Measurements from ENCODE around the gene ELOB. TPM values are rescaled to one million over a fixed set of nuclear protein-coding genes. Genes with fewer than 3 reads are reported as not detected.

Gene ELOB
- total RNA-seq, 6 experiments from 2014 or later = 329 to 403 (median 352) TPM

GRCh38 chr16:2822158-2822495 lies 45.0 kb upstream of the ELOB start:
- H3K9me3 Mint-ChIP-seq = no peaks in the 10 kb centered on the region
- H3K4me1 Mint-ChIP-seq (ENCODE audit: low read depth) = no peaks in the 10 kb centered on the region
- TF ChIP-seq, protein P1, sequence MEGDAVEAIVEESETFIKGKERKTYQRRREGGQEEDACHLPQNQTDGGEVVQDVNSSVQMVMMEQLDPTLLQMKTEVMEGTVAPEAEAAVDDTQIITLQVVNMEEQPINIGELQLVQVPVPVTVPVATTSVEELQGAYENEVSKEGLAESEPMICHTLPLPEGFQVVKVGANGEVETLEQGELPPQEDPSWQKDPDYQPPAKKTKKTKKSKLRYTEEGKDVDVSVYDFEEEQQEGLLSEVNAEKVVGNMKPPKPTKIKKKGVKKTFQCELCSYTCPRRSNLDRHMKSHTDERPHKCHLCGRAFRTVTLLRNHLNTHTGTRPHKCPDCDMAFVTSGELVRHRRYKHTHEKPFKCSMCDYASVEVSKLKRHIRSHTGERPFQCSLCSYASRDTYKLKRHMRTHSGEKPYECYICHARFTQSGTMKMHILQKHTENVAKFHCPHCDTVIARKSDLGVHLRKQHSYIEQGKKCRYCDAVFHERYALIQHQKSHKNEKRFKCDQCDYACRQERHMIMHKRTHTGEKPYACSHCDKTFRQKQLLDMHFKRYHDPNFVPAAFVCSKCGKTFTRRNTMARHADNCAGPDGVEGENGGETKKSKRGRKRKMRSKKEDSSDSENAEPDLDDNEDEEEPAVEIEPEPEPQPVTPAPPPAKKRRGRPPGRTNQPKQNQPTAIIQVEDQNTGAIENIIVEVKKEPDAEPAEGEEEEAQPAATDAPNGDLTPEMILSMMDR (IDR thresholded peaks at IDR 0.05) = no peak
- H3K36me3 Mint-ChIP-seq (ENCODE audit: low read depth) = no peaks in the 10 kb centered on the region
- H3K27me3 Mint-ChIP-seq (ENCODE audit: insufficient read depth) = peaks cover 40% of the 10 kb centered on the region
- H3K27ac Mint-ChIP-seq = no peak overlapping the region
- H3K4me3 Mint-ChIP-seq = no peak overlapping the region
- no peak for DNase-seq

DNA sequence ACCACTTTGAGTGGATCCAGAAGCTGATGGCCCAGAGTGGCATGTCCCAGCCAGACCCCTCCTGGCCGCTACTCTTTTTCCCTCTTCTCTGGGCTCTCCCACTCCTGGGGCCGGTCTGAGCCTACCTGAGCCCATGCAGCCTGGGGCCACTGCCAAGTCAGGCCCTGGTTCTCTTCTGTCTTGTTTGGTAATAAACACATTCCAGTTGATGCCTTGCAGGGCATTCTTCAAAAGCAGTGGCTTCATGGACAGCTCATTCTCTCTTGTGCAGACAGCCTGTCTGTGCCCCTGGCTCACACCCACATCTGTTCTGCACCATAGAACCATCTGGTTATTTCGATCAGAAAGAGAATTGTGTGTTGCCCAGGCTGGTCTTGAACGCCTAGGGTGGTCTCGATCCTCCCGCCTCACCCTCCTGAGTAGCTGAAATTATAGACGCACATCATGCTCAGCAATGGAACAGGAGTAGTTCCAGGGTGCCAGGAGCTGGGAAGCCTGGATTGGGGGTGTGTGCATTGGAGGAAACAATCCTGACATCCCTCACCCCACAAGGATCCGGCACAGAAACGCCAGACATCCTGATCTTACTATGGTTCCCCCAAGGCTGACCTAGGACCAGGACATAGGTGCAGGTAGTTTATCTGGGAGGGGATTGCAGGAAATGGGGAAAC lies 44.5 kb upstream of the ELOB start:
- DNase-seq = peak; percentile 6
- TF ChIP-seq, protein P1 (IDR thresholded peaks at IDR 0.05) = no peak

DNA sequence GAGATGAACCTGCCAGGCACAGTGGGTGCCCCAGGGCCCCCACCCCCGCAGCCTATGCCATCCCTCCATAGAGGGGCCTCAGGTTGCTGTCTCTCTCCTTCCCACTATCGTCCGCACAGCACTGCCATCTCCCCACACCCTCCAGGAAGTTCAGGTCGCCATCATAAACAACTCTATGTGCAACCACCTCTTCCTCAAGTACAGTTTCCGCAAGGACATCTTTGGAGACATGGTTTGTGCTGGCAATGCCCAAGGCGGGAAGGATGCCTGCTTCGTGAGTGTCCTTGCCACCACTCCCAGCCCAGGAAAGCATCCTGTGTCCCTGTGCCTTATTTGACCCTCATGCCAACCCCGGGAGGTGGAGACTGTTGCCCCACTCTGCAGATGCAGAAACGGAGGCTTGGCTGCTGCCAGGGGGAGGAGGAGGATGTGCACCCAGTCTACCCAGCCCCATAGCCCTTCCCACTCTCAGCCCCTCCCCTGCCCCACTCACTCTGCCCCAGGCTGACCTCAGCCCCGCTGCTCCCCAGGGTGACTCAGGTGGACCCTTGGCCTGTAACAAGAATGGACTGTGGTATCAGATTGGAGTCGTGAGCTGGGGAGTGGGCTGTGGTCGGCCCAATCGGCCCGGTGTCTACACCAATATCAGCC lies 43.9 kb upstream of the ELOB start:
- no peak overlapping the region for H3K27ac Mint-ChIP-seq
- DNase-seq = no peak

More for the DNA sequence above, 44.5 kb upstream of the ELOB start:
- Mint-ChIP-seq H3K36me3 (ENCODE audit: low read depth) (no peaks in the 10 kb centered on the region), H3K4me1 (ENCODE audit: low read depth) (no peaks in the 10 kb centered on the region), H3K27me3 (ENCODE audit: insufficient read depth) (peaks cover 40% of the 10 kb centered on the region), H3K27ac (no peak overlapping the region), H3K9me3 (no peaks in the 10 kb centered on the region), H3K4me3 (no peak overlapping the region)

GRCh38 chr16:2819939-2820835 lies 43.1 kb upstream of the ELOB start:
- no peaks in the 10 kb centered on the region for H3K4me1 Mint-ChIP-seq (ENCODE audit: low read depth)
- H3K4me3 Mint-ChIP-seq = no peak overlapping the region
- H3K27ac Mint-ChIP-seq = no peak overlapping the region
- TF ChIP-seq, protein P1 (IDR thresholded peaks at IDR 0.05) = no peak
- H3K27me3 Mint-ChIP-seq (ENCODE audit: insufficient read depth) = peaks cover 38% of the 10 kb centered on the region
- H3K9me3 Mint-ChIP-seq = no peaks in the 10 kb centered on the region
- DNase-seq = no peak
- no peaks in the 10 kb centered on the region for H3K36me3 Mint-ChIP-seq (ENCODE audit: low read depth)

More for the DNA sequence above, 43.9 kb upstream of the ELOB start:
- Mint-ChIP-seq H3K4me1 (ENCODE audit: low read depth) (no peaks in the 10 kb centered on the region), H3K36me3 (ENCODE audit: low read depth) (no peaks in the 10 kb centered on the region), H3K9me3 (no peaks in the 10 kb centered on the region), H3K27me3 (ENCODE audit: insufficient read depth) (peaks cover 42% of the 10 kb centered on the region), H3K4me3 (no peak overlapping the region)
- TF ChIP-seq, protein P1 (IDR thresholded peaks at IDR 0.05) = no peak

GRCh38 chr16:2819179-2819938 lies 42.3 kb upstream of the ELOB start:
- H3K36me3 Mint-ChIP-seq (ENCODE audit: low read depth) = no peaks in the 10 kb centered on the region
- no peaks in the 10 kb centered on the region for H3K9me3 Mint-ChIP-seq
- TF ChIP-seq, protein P1 (IDR thresholded peaks at IDR 0.05) = no peak
- H3K27me3 Mint-ChIP-seq (ENCODE audit: insufficient read depth) = peaks cover 39% of the 10 kb centered on the region
- H3K4me3 Mint-ChIP-seq = no peak overlapping the region
- H3K4me1 Mint-ChIP-seq (ENCODE audit: low read depth) = no peaks in the 10 kb centered on the region
- DNase-seq = no peak
- H3K27ac Mint-ChIP-seq = no peak overlapping the region
